WI38 (cell line): ENCODE results near the gene AP2A1.
A peak's percentile ranks its signal among the peaks of the same experiment; 100 is the strongest.

Experiments used
- H3K4me3 ChIP-seq: 2 replicates; pipeline ENCODE4 v1.5.1; 2011; ENCODE audit warnings: low read depth, mild to moderate bottlenecking, control low read depth, low read length
- CTCF ChIP-seq: IDR thresholded peaks from 2 replicates; pipeline ENCODE4 v1.5.1; 2012; ENCODE audit warnings: low read depth, mild to moderate bottlenecking, control low read depth, low read length

The AP2A1 gene

GRCh38 chr19:49808711-49809159 is 41.9 kb downstream of the AP2A1 start:
- peak overlapping the region; percentile 69 for H3K4me3 ChIP-seq
- TF ChIP-seq CTCF, result no peak

- no peak for TF ChIP-seq CTCF
Observed at GRCh38 chr19:49809160-49809940, 42.5 kb downstream of the AP2A1 start.

GRCh38 chr19:49809941-49810389 is 43.2 kb downstream of the AP2A1 start:
- no peak overlapping the region for H3K4me3 ChIP-seq
- TF ChIP-seq CTCF, result no peak

More at GRCh38 chr19:49809160-49809940, 42.5 kb downstream of the AP2A1 start:
- peak overlapping the region; percentile 69 for H3K4me3 ChIP-seq

- no peak for TF ChIP-seq CTCF
- H3K4me3 ChIP-seq, result no peak overlapping the region
Observed at GRCh38 chr19:49811328-49811727, 44.5 kb downstream of the AP2A1 start.

GRCh38 chr19:49812452-49812996 is 45.7 kb downstream of the AP2A1 start:
- TF ChIP-seq CTCF, result no peak
- H3K4me3 ChIP-seq, result peak overlapping the region; percentile 60

GRCh38 chr19:49812997-49813861 is 46.4 kb downstream of the AP2A1 start, which contains the start of gene FUZ:
TSS of gene FUZ (minus strand) at chr19:49813292. CDS start at chr19:49813106, 186 bp downstream.
- TF ChIP-seq CTCF, result no peak
- H3K4me3 ChIP-seq, result peak within 1 kb of the TSS; percentile 60
